DOHH2 (cell line): ENCODE results near the gene ARTN.

Source experiments
- EZH2phosphoT487 ChIP-seq: fragments of 200-600 bp; sonication (generic); IDR thresholded peaks from 2 replicates; pipeline ENCODE4 v1.6.1; 2017; ENCODE audit warnings: borderline replicate concordance, mild to moderate bottlenecking, antibody characterized with exemption, low read length, moderate library complexity, mixed read lengths
- TF ChIP-seq, protein P1 (sequence below): fragments of 200-600 bp; sonication (generic); IDR thresholded peaks from one replicate; pipeline ENCODE4 v1.5.1; 2014; ENCODE audit warnings: antibody characterized with exemption, mild to moderate bottlenecking, low read depth, low read length; ENCODE audit not compliant: poor library complexity, severe bottlenecking

DNA sequence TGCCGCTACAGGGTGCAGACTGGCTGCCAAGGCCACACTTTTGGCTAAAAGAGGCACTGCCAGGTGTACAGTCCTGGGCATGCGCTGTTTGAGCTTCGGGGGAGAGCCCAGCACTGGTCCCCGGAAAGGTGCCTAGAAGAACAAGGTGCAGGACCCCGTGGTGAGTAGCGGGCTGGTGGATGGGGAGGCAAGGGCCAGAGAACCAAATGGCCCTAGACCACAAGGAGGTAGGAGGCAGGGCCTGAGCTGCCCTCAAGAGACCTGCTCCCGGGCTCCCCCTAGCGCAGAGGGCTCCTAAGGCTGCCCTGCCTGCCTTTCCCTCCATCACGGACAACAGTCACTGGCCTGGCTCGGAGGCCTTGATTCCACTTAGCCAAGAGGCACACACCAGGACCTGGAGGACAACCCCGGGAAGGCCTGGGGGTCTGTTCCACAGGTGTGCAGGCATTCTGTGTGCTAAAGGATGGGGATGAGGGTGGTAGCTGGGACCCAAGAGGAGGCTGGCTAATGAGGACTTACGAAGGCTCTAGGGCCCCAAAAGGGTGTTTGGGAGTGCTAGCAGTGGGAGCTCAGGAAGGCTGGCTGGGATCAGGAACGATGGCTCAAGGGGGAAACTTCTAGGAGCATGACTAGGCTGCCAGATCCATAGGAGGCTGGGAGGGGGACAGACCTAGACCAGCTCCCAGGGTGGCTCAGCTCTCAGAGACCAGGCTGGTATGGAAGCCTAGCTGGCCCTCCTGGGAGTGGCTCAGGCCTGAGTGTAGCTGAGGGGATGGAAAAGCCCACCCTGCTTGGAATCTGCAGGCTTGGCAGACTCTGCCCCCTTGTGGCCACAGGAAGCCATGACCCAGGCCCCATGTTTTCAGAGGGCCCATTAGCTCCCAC is 742 bp downstream of the ARTN start:
- TF ChIP-seq, protein P1, sequence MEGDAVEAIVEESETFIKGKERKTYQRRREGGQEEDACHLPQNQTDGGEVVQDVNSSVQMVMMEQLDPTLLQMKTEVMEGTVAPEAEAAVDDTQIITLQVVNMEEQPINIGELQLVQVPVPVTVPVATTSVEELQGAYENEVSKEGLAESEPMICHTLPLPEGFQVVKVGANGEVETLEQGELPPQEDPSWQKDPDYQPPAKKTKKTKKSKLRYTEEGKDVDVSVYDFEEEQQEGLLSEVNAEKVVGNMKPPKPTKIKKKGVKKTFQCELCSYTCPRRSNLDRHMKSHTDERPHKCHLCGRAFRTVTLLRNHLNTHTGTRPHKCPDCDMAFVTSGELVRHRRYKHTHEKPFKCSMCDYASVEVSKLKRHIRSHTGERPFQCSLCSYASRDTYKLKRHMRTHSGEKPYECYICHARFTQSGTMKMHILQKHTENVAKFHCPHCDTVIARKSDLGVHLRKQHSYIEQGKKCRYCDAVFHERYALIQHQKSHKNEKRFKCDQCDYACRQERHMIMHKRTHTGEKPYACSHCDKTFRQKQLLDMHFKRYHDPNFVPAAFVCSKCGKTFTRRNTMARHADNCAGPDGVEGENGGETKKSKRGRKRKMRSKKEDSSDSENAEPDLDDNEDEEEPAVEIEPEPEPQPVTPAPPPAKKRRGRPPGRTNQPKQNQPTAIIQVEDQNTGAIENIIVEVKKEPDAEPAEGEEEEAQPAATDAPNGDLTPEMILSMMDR, result peak; percentile 74
- no peak for TF ChIP-seq EZH2phosphoT487
